IMR-90 (cell line): ENCODE results near the gene AMDHD2. TPM values are rescaled to one million over a fixed set of nuclear protein-coding genes. Genes with fewer than 3 reads are reported as not detected.

Source experiments
- ATAC-seq: fragments of 200-7000 bp; cut with Tn5 transposase; 2 replicates; pipeline ENCODE4 v1.9.1; 2020; ENCODE audit warnings: low read depth, mild to moderate bottlenecking, moderate library complexity
- BruUV-seq: library from RNA; stranded (reverse); fragments of 400-500 nt; replicated peaks from 2 replicates; lab custom pipeline; 2021; lab: Mats Ljungman, UMichigan
- CTCF ChIA-PET: fragments of 300-600 bp; formaldehyde crosslinking; extraction: SDS; loops from one replicate; lab custom pipeline; 2021; ENCODE audit warnings: antibody characterized with exemption; lab: Yijun Ruan, JAX
- POLR2A ChIA-PET: fragments of 300-600 bp; sonication (Branson Sonifier 250); formaldehyde crosslinking; loops from one replicate; lab custom pipeline; 2022; ENCODE audit warnings: antibody characterized with exemption; ENCODE audit not compliant: unreplicated experiment; lab: Charles Lee
- DNase-seq: peaks from one replicate; pipeline ENCODE4 v3.0.0; 2013
- H2AFZ ChIP-seq: replicated peaks from 2 replicates; pipeline ENCODE3; 2013; ENCODE audit warnings: low read length, mild to moderate bottlenecking; ENCODE audit not compliant: poor library complexity
- H2AK5ac ChIP-seq: 2 replicates; pipeline ENCODE4 v1.6.1; 2013; ENCODE audit warnings: low read depth, low read length, inconsistent platforms
- H2AK9ac ChIP-seq: replicated peaks from 2 replicates; pipeline ENCODE3; 2013; ENCODE audit warnings: mild to moderate bottlenecking, low read depth, low read length, moderate library complexity; ENCODE audit not compliant: poor library complexity
- H2BK120ac ChIP-seq: 2 replicates; pipeline ENCODE4 v1.6.1; 2013; ENCODE audit warnings: low read depth, low read length, inconsistent platforms
- H2BK15ac ChIP-seq: 3 replicates; pipeline ENCODE4 v1.6.1; 2013; ENCODE audit warnings: low read depth, low read length, inconsistent platforms
- H2BK20ac ChIP-seq: 2 replicates; pipeline ENCODE4 v1.6.1; 2013; ENCODE audit warnings: low read depth, mild to moderate bottlenecking, inconsistent platforms, low read length, moderate library complexity
- H2BK5ac ChIP-seq: 2 replicates; pipeline ENCODE4 v1.6.1; 2013; ENCODE audit warnings: mild to moderate bottlenecking, low read depth, low read length, inconsistent platforms; ENCODE audit not compliant: poor library complexity, severe bottlenecking
- H3K14ac ChIP-seq: replicated peaks from 2 replicates; pipeline ENCODE4 v1.6.1; 2013; ENCODE audit warnings: low read depth, low read length, inconsistent platforms
- H3K18ac ChIP-seq: 2 replicates; pipeline ENCODE4 v1.6.1; 2013; ENCODE audit warnings: low read depth, low read length, control low read depth
- H3K23ac ChIP-seq: 2 replicates; pipeline ENCODE4 v1.6.1; 2013; ENCODE audit warnings: low read depth, low read length, inconsistent platforms
- H3K27ac ChIP-seq: 2 replicates; pipeline ENCODE4 v1.5.1; 2013; ENCODE audit warnings: mild to moderate bottlenecking, control low read depth, low read length; ENCODE audit not compliant: insufficient read depth
- H3K27me3 ChIP-seq: 2 replicates; pipeline ENCODE4 v1.6.1; 2013; ENCODE audit warnings: low read length; ENCODE audit not compliant: control insufficient read depth, insufficient read depth
- H3K36me3 ChIP-seq: 2 replicates; pipeline ENCODE4 v1.6.1; 2013; ENCODE audit warnings: low read length, mixed read lengths; ENCODE audit not compliant: control insufficient read depth, insufficient read depth
- H3K4ac ChIP-seq: 2 replicates; pipeline ENCODE4 v1.6.1; 2013; ENCODE audit warnings: low read depth, low read length, inconsistent platforms
- H3K4me1 ChIP-seq: 2 replicates; pipeline ENCODE4 v1.6.1; 2013; ENCODE audit warnings: low read length, mixed read lengths; ENCODE audit not compliant: control insufficient read depth, insufficient read depth
- H3K4me2 ChIP-seq: 2 replicates; pipeline ENCODE4 v1.6.1; 2013; ENCODE audit warnings: low read depth, mild to moderate bottlenecking, control low read depth, low read length, moderate library complexity
- H3K4me3 ChIP-seq: 2 replicates; pipeline ENCODE4 v1.5.1; 2013; ENCODE audit warnings: low read depth, mild to moderate bottlenecking, control low read depth, low read length, moderate library complexity; ENCODE audit not compliant: insufficient read depth
- H3K56ac ChIP-seq: 2 replicates; pipeline ENCODE4 v1.6.1; 2013; ENCODE audit warnings: low read length, inconsistent platforms; ENCODE audit not compliant: insufficient read depth; ENCODE audit errors: extremely low read depth
- H3K79me1 ChIP-seq, 2 experiments: 2 replicates each; pipeline ENCODE4 v1.6.1; 2013; ENCODE audit warnings: low read length in 2 of 2, inconsistent platforms in 1 of 2, low read depth in 1 of 2
- H3K9ac ChIP-seq: 2 replicates; pipeline ENCODE4 v1.6.1; 2013; ENCODE audit warnings: low read depth, low read length, control low read depth
- H3K9me1 ChIP-seq: 2 replicates; pipeline ENCODE4 v1.6.1; 2013; ENCODE audit warnings: low read length, inconsistent platforms; ENCODE audit not compliant: insufficient read depth
- H3K9me3 ChIP-seq: 2 replicates; pipeline ENCODE4 v1.6.1; 2013; ENCODE audit warnings: low read length; ENCODE audit not compliant: control insufficient read depth, insufficient read depth
- H4K20me1 ChIP-seq: 2 replicates; pipeline ENCODE4 v1.6.1; 2013; ENCODE audit warnings: low read length, inconsistent platforms; ENCODE audit not compliant: insufficient read depth
- H4K5ac ChIP-seq: 2 replicates; pipeline ENCODE4 v1.6.1; 2013; ENCODE audit warnings: mild to moderate bottlenecking, low read depth, low read length, control low read depth
- H4K8ac ChIP-seq, 2 experiments: 2 replicates each; pipeline ENCODE4 v1.6.1; 2013; ENCODE audit warnings: low read depth in 2 of 2, low read length in 2 of 2, control low read depth in 1 of 2, inconsistent platforms in 1 of 2
- H4K91ac ChIP-seq: 2 replicates; pipeline ENCODE4 v1.6.1; 2013; ENCODE audit warnings: low read depth, low read length, inconsistent platforms; ENCODE audit not compliant: insufficient read depth
- BHLHE40 ChIP-seq: fragments of 150-350 bp; IDR thresholded peaks from 2 replicates; pipeline ENCODE4 v1.6.1; 2016; ENCODE audit warnings: mild to moderate bottlenecking, low read depth, low read length
- MAFK ChIP-seq: IDR thresholded peaks from 2 replicates; pipeline ENCODE4 v1.6.1; 2012; ENCODE audit warnings: low read depth, low read length, improper control_type of control experiment
- NFE2L2 ChIP-seq: fragments of 150-350 bp; IDR thresholded peaks from 2 replicates; pipeline ENCODE4 v1.6.1; 2016; ENCODE audit warnings: low read depth, mild to moderate bottlenecking, low read length
- POLR2A ChIP-seq: IDR thresholded peaks from 2 replicates; pipeline ENCODE4 v1.6.1; 2012; ENCODE audit warnings: mild to moderate bottlenecking, low read depth, low read length
- WGBS, 2 experiments: methylation state at CpG; one replicate each; pipeline versions ENCODE4 v1.1.5 to v1.1.7; 2013; ENCODE audit warnings: missing lambda C conversion rate in 2 of 2; ENCODE audit not compliant: insufficient read length in 1 of 2; ENCODE audit errors: extremely low coverage in 2 of 2; 5-methylcytosine and 5-hydroxymethylcytosine counted together
- dilution Hi-C: fragments of 300-500 bp; cut with HindIII; formaldehyde crosslinking; loops from one replicate; pipeline ENCODE4 v1.14.3; 2018; ENCODE audit warnings: low sequenced_read_pairs; ENCODE audit not compliant: unreplicated experiment
- in situ Hi-C: fragments of 300-500 bp; cut with MboI; formaldehyde crosslinking; loops from 3 replicates; pipeline ENCODE4 v1.14.3; 2019; ENCODE audit warnings: low sequenced_read_pairs, inconsistent platforms, mixed read lengths
- intact Hi-C: fragments of 100-400 bp; cut with micrococcal nuclease; formaldehyde crosslinking; loops from 2 replicates; pipeline ENCODE4 v1.10.0; 2022
- polyA plus RNA-seq, 3 experiments: library from polyadenylated mRNA; depleted of rRNA; stranded (reverse); fragments of >200 nt; gene quantifications; 2 replicates each; pipeline ENCODE4 v1.2.3, GENCODE V29; 2012; ENCODE audit warnings: low replicate concordance in 1 of 3
- total RNA-seq: library from RNA; depleted of rRNA; stranded (reverse); fragments of >200 nt; gene quantifications from 2 replicates; pipeline ENCODE4 v1.2.3, GENCODE V29; 2012

Gene AMDHD2
- total and polyA plus RNA-seq, 2 of the 4 experiments (the other 2 are of a cell fraction) = 10.6 to 30.3 TPM

DNA sequence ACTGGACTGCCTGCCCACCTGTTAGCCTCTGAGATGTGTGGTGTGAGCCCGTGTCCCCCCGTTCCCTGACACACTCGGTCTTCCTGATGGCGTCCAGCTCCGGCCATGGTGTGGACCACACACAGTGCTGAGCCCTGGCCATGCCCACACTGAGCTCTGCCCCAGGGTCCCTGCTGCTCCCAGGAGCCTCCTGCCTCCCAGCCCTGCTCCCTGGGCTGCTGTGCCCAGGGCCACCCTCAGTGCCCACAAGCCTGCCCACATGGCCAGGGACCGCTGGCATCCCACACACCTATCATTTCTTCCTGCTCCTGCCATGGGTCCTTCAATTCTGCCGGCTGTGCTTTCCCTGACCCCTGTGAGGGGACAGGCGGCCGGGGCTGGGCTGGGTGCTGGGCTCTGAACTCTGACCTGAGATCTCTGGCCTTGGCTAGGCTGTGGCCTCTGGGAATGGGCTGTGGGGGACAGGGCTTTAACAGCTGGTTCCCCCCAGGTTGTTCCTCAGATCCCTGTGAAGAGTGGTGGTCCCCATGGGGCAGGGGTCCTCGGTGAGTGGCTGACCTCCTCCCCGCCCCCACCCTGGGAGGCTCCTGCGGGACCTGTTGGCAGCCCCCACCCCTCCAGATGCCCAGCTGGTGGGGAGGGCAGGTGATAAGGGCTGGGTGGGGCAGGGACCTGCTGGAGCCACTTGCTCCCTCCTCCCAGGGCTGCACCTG is 7.1 kb downstream of the AMDHD2 start:
- Histone ChIP-seq H3K36me3 (peaks cover 57% of the 10 kb centered on the region), H3K27ac (no peak overlapping the region), H3K9ac (no peak overlapping the region), H3K4me1 (peaks cover 5% of the 10 kb centered on the region; the same call in 1 of the 2 replicates), H3K9me3 (no peaks in the 10 kb centered on the region), H3K9me1 (no peaks in the 10 kb centered on the region), H4K20me1 (no peaks in the 10 kb centered on the region; the same call in none of the 2 replicates), H3K79me1 (peaks cover 10 to 43% of the 10 kb centered on the region in 2 experiments), H2AFZ (no peak overlapping the region), H3K4ac (no peak overlapping the region), H3K18ac (no peak overlapping the region), H2BK20ac (no peak overlapping the region), H3K23ac (no peak overlapping the region), H2BK15ac (no peak overlapping the region), H3K4me3 (no peak overlapping the region), H2BK5ac (no peak overlapping the region), H4K91ac (no peak overlapping the region), H3K56ac (no peak overlapping the region), H2AK9ac (no peak overlapping the region), H2BK120ac (no peak overlapping the region), H3K27me3 (no peaks in the 10 kb centered on the region), H3K4me2 (no peak overlapping the region), H4K8ac (no peak overlapping the region), H4K5ac (no peak overlapping the region), H2AK5ac (no peak overlapping the region), H3K14ac (no peak overlapping the region)
- dilution Hi-C loops (no loop called here), intact Hi-C loops (no loop called here), in situ Hi-C loops (no loop called here)
- TF ChIP-seq POLR2A (no peak), NFE2L2 (no peak), BHLHE40 (no peak), MAFK (no peak)
- DNase-seq (no peak), ATAC-seq (no peak)
- no TSS peak for BruUV-seq
- POLR2A ChIA-PET = no interaction called here
- WGBS, 2 experiments = 97% methylated on average over 7 of the region's 12 CpGs; no CpG with 5 or more reads in 1 of the 2 experiments
- CTCF ChIA-PET = no interaction called here
